HG03064 (cell line): ENCODE measurements around the gene SLC26A3.

Experiments
- ATAC-seq: cut with Tn5 transposase; IDR thresholded peaks from one replicate; pipeline ENCODE4 v1.9.1; 2021; ENCODE audit warnings: low read depth; ENCODE audit not compliant: unreplicated experiment

SLC26A3 gene

GRCh38 chr7:107754642-107755041 lies 48.4 kb downstream of the SLC26A3 start:
- ATAC-seq: no peak

- no peak for ATAC-seq
Measured at GRCh38 chr7:107751113-107751512, 51.9 kb downstream of the SLC26A3 start.

- ATAC-seq: no peak
Measured at GRCh38 chr7:107746006-107746405, 57.0 kb downstream of the SLC26A3 start.

DNA sequence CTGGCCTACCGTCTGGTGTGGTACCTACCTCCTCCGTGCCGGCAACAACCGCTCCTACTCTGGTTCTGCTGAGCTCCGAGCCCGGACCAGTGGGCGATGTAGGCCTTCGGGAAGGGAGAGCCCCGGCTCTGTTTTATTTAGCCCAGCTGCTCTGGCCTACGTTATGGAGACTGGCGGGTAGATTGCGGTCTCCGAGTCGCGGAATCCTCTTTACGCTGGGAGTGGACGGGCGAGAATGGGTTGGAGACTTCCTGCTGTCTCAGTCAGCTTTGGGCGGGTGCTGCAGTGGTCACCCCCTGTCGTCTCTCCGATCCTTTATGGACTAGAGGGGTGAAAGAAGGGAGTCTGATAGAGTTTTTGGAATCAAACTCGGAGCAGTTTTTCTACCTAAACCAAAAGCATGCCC lies 58.7 kb downstream of the SLC26A3 start:
- peak; percentile 26 for ATAC-seq

DNA sequence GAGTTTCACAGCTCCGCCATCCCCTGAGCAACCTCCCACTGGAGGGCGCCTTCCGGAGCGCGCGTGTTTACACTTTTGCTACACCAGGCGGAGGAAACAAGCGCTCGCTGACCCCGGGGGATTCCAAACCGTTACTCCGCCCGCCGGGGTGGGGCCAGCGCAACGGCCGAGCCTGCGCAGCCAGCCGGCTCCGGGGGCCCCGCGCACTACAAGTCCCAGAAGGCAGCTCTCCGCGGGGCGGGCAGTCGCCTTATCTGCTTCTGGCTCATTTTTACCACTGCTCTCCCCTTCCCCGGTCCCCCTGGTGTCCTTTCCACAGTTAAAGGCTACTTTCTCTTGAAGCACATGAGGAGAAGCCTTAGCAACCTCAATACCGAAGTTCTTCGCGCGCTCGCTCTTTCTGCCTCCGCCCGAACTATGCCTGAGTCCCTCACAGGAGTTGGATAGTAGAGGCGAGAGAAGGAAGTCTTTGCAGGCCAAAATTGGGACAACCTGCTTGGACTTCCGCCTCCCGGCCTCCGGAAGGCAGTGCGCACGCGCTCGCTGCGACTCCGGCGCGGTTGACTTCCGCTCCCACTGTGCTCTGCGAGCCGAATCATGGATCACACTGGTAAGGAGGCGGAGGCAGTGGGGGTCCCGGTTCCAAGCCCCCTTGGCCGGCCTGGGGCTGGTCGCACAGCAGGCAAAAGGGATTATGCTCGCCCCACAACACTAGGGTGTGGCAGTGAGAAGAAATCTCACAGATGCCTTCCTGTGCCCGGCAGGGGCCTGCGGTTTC lies 59.3 kb downstream of the SLC26A3 start, which contains the start of gene CBLL1:
TSS of gene CBLL1 (plus strand) at position 576 of the 778 bp plus-strand sequence. CDS start at position 598, 22 bp downstream.
- ATAC-seq: peak; percentile 92

DNA sequence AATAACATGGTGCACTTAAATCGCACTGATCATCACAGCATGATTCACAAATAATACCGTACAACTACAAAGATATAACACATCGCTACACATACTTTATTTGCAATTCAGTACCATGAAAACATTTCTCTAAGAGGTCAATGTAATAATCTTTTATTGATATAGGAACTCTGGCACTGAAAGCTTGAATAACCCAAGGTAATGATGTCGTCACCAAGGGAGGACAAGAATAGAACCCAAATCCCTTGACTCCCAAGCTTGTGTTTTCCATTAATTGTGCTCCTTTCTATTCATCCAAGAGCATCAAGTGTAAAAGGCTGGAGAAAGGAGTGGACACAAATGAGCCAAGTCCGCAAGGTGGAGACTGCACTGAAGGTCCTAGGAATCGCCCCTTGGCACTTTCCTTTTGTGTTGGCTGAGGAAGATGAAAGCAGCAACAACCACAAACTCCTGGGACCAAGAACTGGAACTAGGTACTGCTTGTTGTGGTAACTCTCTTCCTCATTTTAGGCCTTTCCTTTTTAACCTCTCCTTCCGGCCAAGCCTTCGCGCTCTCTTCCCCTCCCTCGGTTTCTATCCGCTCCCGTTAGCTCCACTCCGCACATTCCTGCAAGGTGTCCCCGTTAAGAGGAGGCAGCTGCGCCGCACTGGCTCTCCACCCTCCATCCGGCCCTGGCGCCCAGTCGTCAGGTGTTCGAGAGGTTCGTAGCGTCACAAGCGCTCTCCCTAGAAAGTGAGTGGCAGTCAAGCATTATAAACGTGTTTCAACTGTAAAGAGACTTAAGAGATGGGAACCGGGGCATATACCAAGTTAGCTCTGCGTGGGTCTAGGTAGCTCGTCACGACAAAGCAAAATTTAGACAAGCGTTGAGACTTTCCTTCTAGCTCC lies 60.1 kb downstream of the SLC26A3 start:
- ATAC-seq: peak; percentile 43

DNA sequence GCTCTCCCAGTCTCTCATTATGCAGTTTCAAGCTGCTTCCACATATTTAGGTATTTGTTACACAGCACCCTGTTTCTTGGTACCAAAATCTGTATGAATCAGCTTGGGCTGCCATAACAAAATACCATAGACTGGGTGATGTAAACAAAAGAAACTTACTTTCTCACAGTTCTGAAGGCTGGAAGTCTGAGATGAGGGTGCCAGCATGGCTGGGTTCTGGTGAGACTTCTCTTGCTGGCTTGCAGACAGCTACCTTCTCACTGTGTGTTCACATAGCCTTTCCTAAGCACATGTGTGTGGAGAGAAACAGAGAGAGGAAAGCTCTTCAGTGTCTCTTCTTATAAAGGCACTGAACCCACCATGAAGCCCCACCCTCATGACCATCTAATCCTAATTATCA lies 74.7 kb downstream of the SLC26A3 start:
- no peak for ATAC-seq

GRCh38 chr7:107726356-107727130 lies 76.5 kb downstream of the SLC26A3 start:
- ATAC-seq: no peak

GRCh38 chr7:107725138-107725740 lies 77.8 kb downstream of the SLC26A3 start:
- no peak for ATAC-seq

DNA sequence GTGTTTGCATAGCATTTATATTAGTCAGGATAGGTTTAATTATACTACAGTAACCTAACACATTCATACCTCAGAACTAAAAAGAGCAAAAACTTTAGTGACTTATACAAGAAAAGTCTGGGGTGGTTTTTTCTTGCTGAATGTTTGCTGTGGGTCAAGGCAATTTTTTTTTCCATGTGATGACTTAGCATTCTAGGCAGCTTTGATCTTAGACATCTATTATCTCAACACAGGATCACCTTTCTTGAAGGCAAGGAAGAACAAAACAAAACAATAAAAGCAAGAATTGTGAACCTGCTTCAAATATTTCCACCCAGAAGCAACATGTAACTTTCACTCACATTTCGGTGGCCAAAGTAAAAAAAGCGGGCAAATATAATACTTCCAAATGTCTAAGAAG lies 79.8 kb downstream of the SLC26A3 start:
- ATAC-seq: no peak

- ATAC-seq: no peak
Measured at GRCh38 chr7:107721286-107721685, 81.7 kb downstream of the SLC26A3 start.

- ATAC-seq: no peak
Measured at GRCh38 chr7:107718456-107719193, 84.4 kb downstream of the SLC26A3 start.

- ATAC-seq: no peak
Measured at GRCh38 chr7:107715531-107715930, 87.5 kb downstream of the SLC26A3 start.
